Muscle layer of colon (tissue), 2 donors: ENCODE data around the gene TSEN54.
A peak's percentile ranks its signal among the peaks of the same experiment; 100 is the strongest.
"Not testable (repeated sequence)": the region's sequence is repeated elsewhere in the genome, so short reads cannot be mapped to it uniquely, and the experiment has no call there.

Experiments
- H3K27ac ChIP-seq: one replicate; pipeline ENCODE4 v1.7.0; 2013; ENCODE audit warnings: low read depth, mild to moderate bottlenecking, low read length, moderate library complexity
- H3K27me3 ChIP-seq, 2 donors: one replicate each; pipeline ENCODE4 v1.7.0; 2013; ENCODE audit warnings: low read length in 2 of 2, mild to moderate bottlenecking in 2 of 2; ENCODE audit not compliant: insufficient read depth in 2 of 2, control insufficient read depth in 1 of 2
- H3K36me3 ChIP-seq: one replicate; pipeline ENCODE4 v1.7.0; 2013; ENCODE audit warnings: mild to moderate bottlenecking, low read length; ENCODE audit not compliant: insufficient read depth
- H3K4me1 ChIP-seq: one replicate; pipeline ENCODE4 v1.7.0; 2013; ENCODE audit warnings: mild to moderate bottlenecking, low read length; ENCODE audit not compliant: insufficient read depth
- H3K4me3 ChIP-seq, 2 donors: one replicate each; pipeline ENCODE4 v1.7.0; 2013; ENCODE audit warnings: low read length in 2 of 2, low read depth in 1 of 2, mild to moderate bottlenecking in 1 of 2, moderate library complexity in 1 of 2
- H3K9ac ChIP-seq: one replicate; pipeline ENCODE4 v1.7.0; 2013; ENCODE audit warnings: low read length
- H3K9me3 ChIP-seq: one replicate; pipeline ENCODE4 v1.7.0; 2013; ENCODE audit warnings: mild to moderate bottlenecking, low read length
- donor health status: abdominal sarcoma.
- donor health status: Adenocarcinoma of cecum.

Gene TSEN54

DNA sequence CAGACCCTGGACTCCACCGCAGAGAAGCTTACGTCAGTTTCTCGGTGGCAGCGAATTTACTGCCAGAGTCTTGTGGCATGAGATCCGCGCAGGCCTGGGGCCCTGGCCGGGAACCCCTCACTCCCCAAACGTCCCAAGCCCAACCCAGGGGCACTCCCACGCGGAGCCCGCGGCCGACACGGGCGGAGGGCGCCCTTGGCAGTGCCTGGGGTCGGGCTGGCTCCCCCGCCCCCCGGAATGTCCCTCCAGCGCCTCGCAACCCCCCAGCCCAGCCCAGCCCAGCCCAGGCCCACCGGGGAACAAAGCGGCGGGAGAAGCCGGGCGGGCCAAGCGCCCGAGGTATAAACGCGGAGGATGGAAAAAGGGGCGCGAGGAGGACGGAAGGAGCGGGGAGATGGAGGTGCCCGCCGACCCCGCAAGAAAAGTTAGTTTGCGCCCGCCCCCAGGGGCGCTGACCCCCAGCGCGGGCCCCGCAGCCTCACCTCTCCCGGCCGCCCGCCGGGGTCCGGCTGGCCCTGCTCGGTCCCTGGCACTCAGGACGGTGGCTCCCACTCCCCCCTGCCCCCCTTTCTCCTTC, 1.3 kb upstream of the TSEN54 start:
- H3K4me3 ChIP-seq, result peak overlapping the region; percentile 95
- peak overlapping the region; percentile 46 for H3K9ac ChIP-seq
- H3K9me3 ChIP-seq, result no peaks in the 10 kb centered on the region
- peaks cover 14% of the 10 kb centered on the region for H3K36me3 ChIP-seq
- peaks cover 39% of the 10 kb centered on the region for H3K4me1 ChIP-seq
- H3K27ac ChIP-seq, result peak overlapping the region; percentile 86
- no peaks in the 10 kb centered on the region for H3K27me3 ChIP-seq

DNA sequence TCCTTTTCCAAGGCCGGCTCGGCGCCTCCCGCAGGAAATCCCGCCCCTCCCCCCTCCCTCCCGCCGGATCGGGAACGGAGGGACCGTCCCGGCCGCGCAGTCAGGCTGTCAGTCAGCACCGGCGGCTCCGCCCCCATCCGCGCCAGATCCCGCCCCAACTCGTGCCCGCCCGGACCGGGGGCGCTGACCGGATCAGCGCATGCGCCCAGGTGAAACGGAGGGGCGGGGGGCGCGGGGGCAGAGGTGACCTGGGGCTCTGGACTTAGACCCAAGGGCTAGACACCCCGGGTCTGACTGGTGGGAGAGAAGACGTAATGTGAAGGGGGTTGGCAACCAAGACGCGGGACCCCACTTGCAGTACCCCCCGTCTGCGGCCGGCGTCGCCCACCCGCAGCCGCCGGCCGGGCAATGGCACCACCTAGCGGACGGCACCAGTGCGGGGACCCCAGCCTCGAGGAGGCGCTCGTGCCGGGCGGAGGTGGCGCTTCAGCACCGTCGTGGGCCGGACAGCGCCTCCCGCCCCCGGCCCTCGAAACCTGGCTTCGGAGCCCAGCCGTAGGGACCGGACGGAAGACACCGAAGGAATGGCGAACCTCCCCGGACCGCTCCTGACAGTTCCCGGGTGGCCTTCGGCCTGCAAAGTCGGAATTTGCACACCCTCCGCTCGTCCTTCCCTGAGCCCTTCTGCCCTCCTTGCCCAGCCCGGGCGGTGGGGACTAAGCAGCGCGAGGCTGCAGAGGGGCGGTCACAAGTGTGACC, 653 bp upstream of the TSEN54 start, which contains the start of gene CASKIN2:
Gene CASKIN2, minus strand, starts transcription at position 42 of the 759 bp plus-strand sequence. CDS start 1,733 bp downstream, outside the sequence.
- H3K4me3 ChIP-seq, result peak within 1 kb of the TSS; percentile 95
- peaks cover 39% of the 10 kb centered on the region for H3K4me1 ChIP-seq
- peaks cover 14% of the 10 kb centered on the region for H3K36me3 ChIP-seq
- peak within 1 kb of the TSS; percentile 86 for H3K27ac ChIP-seq
- H3K9ac ChIP-seq, result peak within 1 kb of the TSS; percentile 46
- H3K27me3 ChIP-seq, result no peaks in the 10 kb centered on the region
- no peaks in the 10 kb centered on the region for H3K9me3 ChIP-seq

DNA sequence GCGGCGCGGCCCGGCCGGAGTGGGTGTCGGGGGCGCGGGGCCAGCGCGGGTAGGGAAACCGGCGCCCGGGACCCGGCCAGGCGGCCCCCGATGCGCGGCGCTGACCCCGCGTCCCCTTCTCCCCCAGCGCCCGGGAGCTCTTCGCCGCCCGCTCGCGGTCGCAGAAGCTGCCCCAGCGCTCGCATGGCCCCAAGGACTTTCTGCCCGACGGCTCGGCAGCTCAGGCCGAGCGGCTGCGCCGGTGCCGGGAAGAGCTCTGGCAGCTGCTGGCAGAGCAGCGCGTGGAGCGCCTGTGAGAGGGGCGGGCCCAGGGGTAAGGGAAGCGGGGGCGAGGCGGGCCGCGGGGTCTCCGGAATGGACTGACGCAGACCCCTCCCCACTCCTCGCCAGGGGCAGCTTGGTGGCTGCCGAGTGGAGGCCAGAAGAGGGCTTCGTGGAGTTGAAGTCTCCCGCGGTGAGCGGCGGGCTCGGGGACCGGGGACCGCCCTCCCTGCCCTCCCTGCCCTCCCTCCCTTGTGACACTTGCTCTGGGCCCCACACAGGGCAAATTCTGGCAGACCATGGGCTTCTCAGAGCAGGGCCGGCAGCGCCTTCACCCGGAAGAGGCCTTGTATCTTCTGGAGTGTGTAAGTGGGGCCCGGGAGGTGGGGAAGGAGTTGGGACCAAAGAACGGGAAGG, 430 bp downstream of the TSEN54 start:
- Histone ChIP-seq H3K36me3 (peaks cover 7% of the 10 kb centered on the region), H3K9ac (peak overlapping the region; percentile 21), H3K4me1 (peaks cover 34% of the 10 kb centered on the region), H3K27ac (peak overlapping the region; percentile 53), H3K27me3 (no peaks in the 10 kb centered on the region), H3K9me3 (no peaks in the 10 kb centered on the region), H3K4me3 (peak overlapping the region; percentile 63 to 64)

DNA sequence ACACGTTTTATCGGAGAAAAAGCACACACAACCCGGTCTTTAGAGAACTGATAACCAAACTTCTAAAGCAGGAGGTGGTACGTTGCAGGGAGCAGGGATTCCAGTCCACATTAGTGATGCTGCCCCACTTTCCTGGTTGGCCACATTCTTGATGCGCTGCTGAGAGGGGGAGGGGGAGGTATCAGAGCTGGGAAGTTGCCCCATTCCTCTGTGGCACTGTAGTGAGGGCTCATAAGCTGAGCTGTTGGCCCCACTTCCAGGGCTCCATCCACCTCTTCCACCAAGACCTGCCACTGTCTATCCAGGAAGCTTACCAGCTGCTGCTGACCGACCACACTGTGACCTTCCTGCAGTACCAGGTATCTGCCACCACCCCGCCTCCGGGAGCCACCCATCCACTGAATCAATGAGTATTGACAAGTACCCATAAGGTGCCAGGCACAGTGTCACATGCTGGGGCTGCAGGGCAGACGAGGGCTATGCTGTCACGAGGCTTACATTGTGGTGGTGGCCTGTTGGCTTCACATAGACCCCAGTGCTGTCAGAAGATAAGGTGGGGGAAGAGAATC, 1.1 kb downstream of the TSEN54 start:
- H3K4me1 ChIP-seq, result peaks cover 28% of the 10 kb centered on the region
- H3K27me3 ChIP-seq, result no peaks in the 10 kb centered on the region
- H3K27ac ChIP-seq, result no peak overlapping the region
- peak overlapping the region; percentile 63 to 64 for H3K4me3 ChIP-seq
- peak overlapping the region; percentile 21 for H3K9ac ChIP-seq
- H3K36me3 ChIP-seq, result peaks cover 6% of the 10 kb centered on the region
- no peaks in the 10 kb centered on the region for H3K9me3 ChIP-seq

GRCh38 chr17:75518201-75518600, 1.9 kb downstream of the TSEN54 start:
- Histone ChIP-seq H3K9ac (no peak overlapping the region), H3K4me3 (no peak overlapping the region), H3K36me3 (peaks cover 6% of the 10 kb centered on the region), H3K27me3 (no peaks in the 10 kb centered on the region), H3K9me3 (no peaks in the 10 kb centered on the region), H3K27ac (no peak overlapping the region), H3K4me1 (peaks cover 21% of the 10 kb centered on the region)

DNA sequence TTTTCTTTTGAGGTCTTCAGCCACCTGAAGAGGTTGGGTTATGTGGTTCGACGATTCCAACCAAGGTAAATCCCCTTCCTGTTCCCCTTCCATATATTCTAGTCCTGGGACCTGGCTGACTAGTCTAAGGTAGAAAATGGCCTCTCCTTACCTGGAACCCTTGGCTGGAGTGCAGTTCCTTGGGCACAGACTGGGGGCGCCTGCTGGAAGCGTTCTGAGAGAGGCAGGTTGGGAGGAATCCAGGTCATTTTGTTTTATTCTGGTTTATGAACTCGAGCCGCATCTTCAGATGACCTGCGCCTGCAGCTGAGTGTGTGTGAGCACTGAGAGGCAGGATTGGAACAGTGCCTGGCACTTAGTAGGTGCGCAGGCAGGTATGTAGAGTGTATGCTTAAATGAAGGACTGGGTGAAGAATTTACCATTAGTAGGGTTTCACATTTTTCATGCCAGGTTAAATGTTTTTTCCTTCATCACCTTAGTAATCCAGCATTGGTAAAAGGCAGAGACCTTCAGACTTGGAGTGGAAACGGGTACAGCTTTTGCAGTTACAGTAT, 2.7 kb downstream of the TSEN54 start:
- Histone ChIP-seq H3K27ac (no peak overlapping the region), H3K4me3 (no peak overlapping the region), H3K36me3 (no peaks in the 10 kb centered on the region), H3K27me3 (no peaks in the 10 kb centered on the region), H3K4me1 (peaks cover 12% of the 10 kb centered on the region), H3K9ac (no peak overlapping the region), H3K9me3 (no peaks in the 10 kb centered on the region)

- not testable (repeated sequence) for H3K36me3 ChIP-seq, H3K27me3 ChIP-seq, H3K4me1 ChIP-seq
Observed at GRCh38 chr17:75520413-75520812, 4.1 kb downstream of the TSEN54 start.

DNA sequence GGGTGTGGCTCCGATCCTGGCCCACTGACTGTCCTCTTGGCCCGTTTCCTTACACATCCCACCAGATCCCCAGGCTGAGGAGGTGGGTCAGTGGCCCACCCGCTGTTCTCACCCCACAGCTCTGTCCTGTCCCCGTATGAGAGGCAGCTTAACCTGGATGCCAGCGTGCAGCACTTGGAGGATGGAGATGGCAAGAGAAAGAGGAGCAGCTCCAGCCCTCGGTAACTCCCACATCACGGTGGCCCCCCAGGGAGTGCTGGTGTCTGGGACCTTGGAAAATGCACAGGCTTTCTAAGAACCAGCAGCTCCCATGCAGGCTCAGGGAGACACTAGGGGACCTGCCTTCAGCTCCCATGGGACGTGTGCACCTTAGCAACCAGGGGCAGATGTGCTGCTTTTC, 5.0 kb downstream of the TSEN54 start:
- Histone ChIP-seq H3K27ac (no peak overlapping the region), H3K9ac (no peak overlapping the region), H3K9me3 (no peaks in the 10 kb centered on the region), H3K27me3 (peaks cover 0 to 6% of the 10 kb centered on the region in 2 donors), H3K36me3 (no peaks in the 10 kb centered on the region), H3K4me1 (peaks cover 10% of the 10 kb centered on the region), H3K4me3 (no peak overlapping the region)

More at GRCh38 chr17:75520413-75520812, 4.1 kb downstream of the TSEN54 start:
- H3K27ac ChIP-seq, H3K9me3 ChIP-seq, H3K9ac ChIP-seq, H3K4me3 ChIP-seq: not testable (repeated sequence)

- no peak overlapping the region for H3K27ac ChIP-seq
- H3K9ac ChIP-seq, result no peak overlapping the region
- H3K4me3 ChIP-seq, result no peak overlapping the region
- no peaks in the 10 kb centered on the region for H3K9me3 ChIP-seq
- H3K4me1 ChIP-seq, result peaks cover 12% of the 10 kb centered on the region
- H3K36me3 ChIP-seq, result no peaks in the 10 kb centered on the region
- H3K27me3 ChIP-seq, result peaks cover 0 to 10% of the 10 kb centered on the region in 2 donors
Observed at GRCh38 chr17:75521951-75522727, 5.8 kb downstream of the TSEN54 start.

- Histone ChIP-seq H3K36me3 (no peaks in the 10 kb centered on the region), H3K9ac (no peak overlapping the region), H3K9me3 (no peaks in the 10 kb centered on the region), H3K4me1 (peaks cover 4% of the 10 kb centered on the region), H3K4me3 (no peak overlapping the region), H3K27ac (no peak overlapping the region), H3K27me3 (peaks cover 0 to 10% of the 10 kb centered on the region in 2 donors)
Observed at GRCh38 chr17:75523647-75524046, 7.3 kb downstream of the TSEN54 start.
